CD4-positive, alpha-beta memory T cell (primary cell): ENCODE results near the gene ATP5PB. TPM values are rescaled to one million over a fixed set of nuclear protein-coding genes. Genes with fewer than 3 reads are reported as not detected.
A peak's percentile ranks its signal among the peaks of the same experiment; 100 is the strongest.

ENCODE experiments used
- CTCF ChIA-PET: fragments of 350-600 bp; sonication (Branson Sonifier 250); formaldehyde crosslinking; loops from one replicate; lab custom pipeline; 2021; ENCODE audit warnings: inconsistent platforms; ENCODE audit not compliant: partially characterized antibody; lab: Charles Lee
- POLR2A ChIA-PET: fragments of 350-600 bp; sonication (Branson Sonifier 250); formaldehyde crosslinking; loops from one replicate; lab custom pipeline; 2021; ENCODE audit not compliant: partially characterized antibody; lab: Charles Lee
- DNase-seq, 5 donors: peaks; one replicate each; pipeline versions ENCODE4 v3.0.0 to v3.0.0-alpha.2; 2020 to 2022; ENCODE audit warnings: mixed read lengths in 1 of 5
- H3K27ac ChIP-seq: one replicate; pipeline ENCODE4 v1.7.0; 2013; ENCODE audit warnings: low read depth, low read length
- H3K27me3 ChIP-seq: 2 replicates; pipeline ENCODE4 v1.7.0; 2013; ENCODE audit warnings: mild to moderate bottlenecking, low read length, moderate library complexity; ENCODE audit not compliant: insufficient read depth
- H3K36me3 ChIP-seq: 2 replicates; pipeline ENCODE4 v1.7.0; 2013; ENCODE audit warnings: mild to moderate bottlenecking, low read length, moderate library complexity; ENCODE audit not compliant: insufficient read depth
- H3K4me1 ChIP-seq: 2 replicates; pipeline ENCODE4 v1.7.0; 2013; ENCODE audit warnings: mild to moderate bottlenecking, low read length, moderate library complexity; ENCODE audit not compliant: insufficient read depth
- H3K4me3 ChIP-seq, 2 donors: one replicate each; pipeline ENCODE4 v1.7.0; 2013; ENCODE audit warnings: low read length in 2 of 2, mild to moderate bottlenecking in 1 of 2
- H3K9me3 ChIP-seq, 2 donors: one replicate each; pipeline ENCODE4 v1.7.0; 2013; ENCODE audit warnings: low read length in 2 of 2, control low read depth in 1 of 2; ENCODE audit not compliant: control insufficient read depth in 1 of 2
- H3K27ac Mint-ChIP-seq, 7 donors: one replicate each; pipeline ENCODE4 v1.8.0; 2020 to 2021; ENCODE audit warnings: mixed read lengths in 7 of 7, mild to moderate bottlenecking in 6 of 7, inconsistent platforms in 3 of 7, moderate library complexity in 3 of 7
- H3K27me3 Mint-ChIP-seq, 2 donors: one replicate each; pipeline ENCODE4 v1.8.0; 2020 to 2021; ENCODE audit warnings: mixed read lengths in 2 of 2
- H3K36me3 Mint-ChIP-seq, 2 donors: one replicate each; pipeline ENCODE4 v1.8.0; 2020 to 2021; ENCODE audit warnings: mixed read lengths in 2 of 2, inconsistent platforms in 1 of 2, mild to moderate bottlenecking in 1 of 2
- H3K4me1 Mint-ChIP-seq, 4 donors: one replicate each; pipeline ENCODE4 v1.8.0; 2020 to 2021; ENCODE audit warnings: mixed read lengths in 4 of 4, mild to moderate bottlenecking in 1 of 4
- H3K4me3 Mint-ChIP-seq, 8 donors: one replicate each; pipeline ENCODE4 v1.8.0; 2020 to 2021; ENCODE audit warnings: mixed read lengths in 8 of 8, mild to moderate bottlenecking in 7 of 8, moderate library complexity in 6 of 8, inconsistent platforms in 3 of 8
- H3K9me3 Mint-ChIP-seq, 8 donors: one replicate each; pipeline ENCODE4 v1.8.0; 2020 to 2021; ENCODE audit warnings: mixed read lengths in 8 of 8, mild to moderate bottlenecking in 5 of 8, inconsistent platforms in 3 of 8, moderate library complexity in 1 of 8
- intact Hi-C: fragments of 100-400 bp; cut with micrococcal nuclease; formaldehyde crosslinking; loops from one replicate; pipeline ENCODE4 v1.15.1; 2023
- polyA plus RNA-seq, 2 donors: library from polyadenylated mRNA; unstranded; fragments of 300-500 nt; fragmentation: Illumina TruSeq; gene quantifications; one replicate each; pipeline ENCODE4 v1.2.3, GENCODE V29; 2021
- total RNA-seq, 2 experiments: library from RNA; stranded (reverse); gene quantifications; one replicate each; pipeline ENCODE4 v1.2.3, GENCODE V29; 2021

Gene ATP5PB, protein sequence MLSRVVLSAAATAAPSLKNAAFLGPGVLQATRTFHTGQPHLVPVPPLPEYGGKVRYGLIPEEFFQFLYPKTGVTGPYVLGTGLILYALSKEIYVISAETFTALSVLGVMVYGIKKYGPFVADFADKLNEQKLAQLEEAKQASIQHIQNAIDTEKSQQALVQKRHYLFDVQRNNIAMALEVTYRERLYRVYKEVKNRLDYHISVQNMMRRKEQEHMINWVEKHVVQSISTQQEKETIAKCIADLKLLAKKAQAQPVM
- 100 to 1,000 TPM; 103 to 112 TPM for total RNA-seq
- polyA plus RNA-seq, result 100 to 1,000 TPM; 487 to 655 TPM

DNA sequence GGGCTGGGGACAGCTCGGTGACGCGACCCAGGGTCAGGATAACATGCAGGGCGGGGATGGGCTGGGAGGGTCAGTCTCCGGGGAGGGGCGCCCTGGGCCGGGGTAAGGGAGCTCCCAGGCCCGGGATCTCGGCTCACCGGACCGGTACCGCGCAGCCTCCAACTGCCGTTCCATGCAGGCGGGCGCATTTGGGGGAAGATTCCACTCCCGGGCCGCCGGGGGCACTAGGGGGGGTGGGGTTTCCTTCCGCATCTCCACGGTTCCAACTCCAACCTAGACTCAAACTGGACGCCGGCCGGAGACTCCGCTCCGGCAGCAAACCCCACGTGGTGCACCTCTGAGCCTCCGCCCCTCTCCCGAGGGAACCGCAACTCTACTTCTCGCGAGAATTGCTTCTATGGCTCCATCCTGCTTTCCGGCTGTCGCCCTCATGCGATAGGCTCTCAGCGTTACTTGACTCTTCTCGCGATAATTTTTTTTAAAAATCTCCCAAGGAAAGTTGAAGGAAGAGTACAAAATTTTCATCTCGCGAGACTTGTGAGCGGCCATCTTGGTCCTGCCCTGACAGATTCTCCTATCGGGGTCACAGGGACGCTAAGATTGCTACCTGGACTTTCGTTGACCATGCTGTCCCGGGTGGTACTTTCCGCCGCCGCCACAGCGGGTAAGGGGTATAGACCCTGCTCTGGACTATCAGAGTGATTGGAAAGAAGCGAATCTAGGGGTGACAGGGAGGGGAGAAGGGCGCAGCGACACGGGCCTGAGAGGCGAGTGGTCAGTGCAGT, at the start of gene ATP5PB, which contains the start of gene WDR77:
ATP5PB (plus strand) TSS at position 547 of the 785 bp plus-strand sequence; CDS start at position 625, 78 bp downstream.
WDR77 (minus strand) TSS at position 339 of the 785 bp plus-strand sequence; CDS start at position 252, 87 bp downstream.
- Mint-ChIP-seq H3K4me1 (peaks cover 57 to 87% (median 71%) of the 10 kb centered on the region in 4 donors), H3K9me3 (no peaks in the 10 kb centered on the region), H3K27me3 (no peaks in the 10 kb centered on the region), H3K27ac (peak within 1 kb of the TSS; percentile 94 to 100 (median 99)), H3K36me3 (peaks cover 34 to 78% of the 10 kb centered on the region in 2 donors), H3K4me3 (peak within 1 kb of the TSS; percentile 98 to 100 (median 99))
- H3K4me1 ChIP-seq, result peaks cover 77% of the 10 kb centered on the region
- intact Hi-C loops, result loop anchor here (1.0 to 2.0 kb wide), 4 partner anchors 22 to 306 kb away; partner anchors contain the start of genes DDX20 and RAP1A
- H3K4me3 ChIP-seq, result peak within 1 kb of the TSS; percentile 78 to 96
- POLR2A ChIA-PET, result interaction anchor here (0.7 to 8.1 kb wide), 21 partner anchors 8 to 306 kb away, joined by 3 to 164 read pairs (median 5); partner anchors contain the start of genes C1orf162 and RAP1A
- H3K36me3 ChIP-seq, result peaks cover 41% of the 10 kb centered on the region
- no peaks in the 10 kb centered on the region for H3K27me3 ChIP-seq
- peak within 1 kb of the TSS; percentile 91 for H3K27ac ChIP-seq
- H3K9me3 ChIP-seq, result no peaks in the 10 kb centered on the region
- CTCF ChIA-PET, result interaction anchor here (0.7 to 5.5 kb wide), 11 partner anchors 9 to 317 kb away, joined by 3 to 44 read pairs (median 4); partner anchors contain the start of gene C1orf162
- peak; percentile 94 to 97 (median 96) for DNase-seq

DNA sequence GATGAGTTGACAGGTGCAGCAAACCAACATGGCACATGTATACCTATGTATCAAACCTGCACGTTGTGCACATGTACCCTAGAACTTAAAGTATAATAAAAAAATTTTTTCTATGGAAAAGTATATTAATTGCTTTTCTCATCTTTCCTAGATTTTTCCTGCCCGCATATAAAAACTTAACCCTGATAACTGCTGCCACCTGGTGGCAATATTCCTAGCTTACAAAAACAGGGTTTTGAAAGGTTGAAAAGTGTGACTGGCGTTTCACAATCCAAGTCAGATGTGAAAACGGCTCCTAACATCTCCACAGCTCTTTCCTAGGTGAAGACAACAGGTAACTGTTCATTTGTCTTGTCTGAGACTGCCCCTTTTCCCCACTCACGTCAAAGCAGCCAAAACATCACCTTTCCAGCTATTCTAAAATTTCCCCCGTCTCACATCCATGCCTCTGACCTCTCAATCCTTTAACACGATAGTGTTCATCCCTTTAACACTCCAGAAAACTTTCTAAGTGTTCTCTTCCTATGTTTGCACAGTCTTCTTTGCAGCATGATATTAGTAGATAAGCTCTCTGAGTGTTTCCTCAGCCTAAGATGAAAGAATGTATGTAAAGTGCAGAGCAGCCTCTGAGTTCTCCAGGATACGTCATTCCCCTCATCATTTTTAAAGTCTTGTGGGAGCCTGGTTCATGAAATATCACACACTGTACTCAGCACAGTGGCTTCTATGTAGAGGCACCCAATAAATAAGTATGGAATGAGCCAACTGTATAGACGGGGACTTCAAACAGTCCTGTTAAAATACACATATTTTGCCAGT, 49.3 kb upstream of the ATP5PB start:
- peak overlapping the region in 1 of 8 donors; percentile 18 for H3K4me3 Mint-ChIP-seq
- H3K4me3 ChIP-seq, result no peak overlapping the region
- DNase-seq, result peak in 4 of 5 donors; percentile 27 to 39 (median 33)
- H3K9me3 Mint-ChIP-seq, result peaks cover 0 to 7% (median 2%) of the 10 kb centered on the region in 8 donors
- ChIA-PET POLR2A (interaction anchor here (1.0 to 3.3 kb wide), 9 partner anchors 54 to 201 kb away, joined by 3 to 25 read pairs (median 4); no protein-coding TSS in a partner anchor), CTCF (interaction anchor here (0.7 to 6.7 kb wide), 38 partner anchors 8 to 634 kb away, joined by 3 to 89 read pairs (median 4); partner anchors contain the start of genes CHI3L2 and DENND2D)
- H3K27me3 Mint-ChIP-seq, result no peaks in the 10 kb centered on the region
- H3K4me1 Mint-ChIP-seq, result peaks cover 7 to 18% (median 13%) of the 10 kb centered on the region in 4 donors
- intact Hi-C loops, result loop anchor here (1.0 kb wide), 4 partner anchors 66 to 370 kb away; no protein-coding TSS in a partner anchor
- no peak overlapping the region for H3K27ac ChIP-seq
- H3K27ac Mint-ChIP-seq, result peak overlapping the region in 4 of 7 donors; percentile 18 to 55 (median 34)
- peaks cover 6% of the 10 kb centered on the region for H3K4me1 ChIP-seq
- no peaks in the 10 kb centered on the region for H3K36me3 Mint-ChIP-seq
- H3K9me3 ChIP-seq, result no peaks in the 10 kb centered on the region
- H3K27me3 ChIP-seq, result no peaks in the 10 kb centered on the region
- H3K36me3 ChIP-seq, result no peaks in the 10 kb centered on the region

DNA sequence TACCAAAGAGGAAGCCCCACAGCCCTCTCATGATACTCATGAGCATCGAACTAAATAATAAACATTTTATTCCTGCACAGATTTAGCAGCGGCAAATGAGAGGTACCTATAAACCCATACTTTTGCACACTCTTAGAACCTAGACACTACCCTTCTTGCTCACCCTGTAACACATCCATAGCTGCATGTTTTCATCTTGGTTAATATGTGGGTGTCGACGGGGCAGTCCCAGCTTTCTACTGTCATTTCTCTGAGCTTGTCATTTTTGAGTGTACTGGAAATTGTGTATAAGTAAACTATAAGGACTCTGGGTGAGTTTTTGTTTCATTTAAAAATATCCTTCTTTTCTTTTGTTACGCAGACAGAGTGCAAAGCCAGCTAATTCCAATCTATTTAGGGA, 47.2 kb upstream of the ATP5PB start:
- no peak overlapping the region for H3K27ac ChIP-seq
- Mint-ChIP-seq H3K9me3 (peaks cover 0 to 7% (median 2%) of the 10 kb centered on the region in 8 donors), H3K4me1 (peaks cover 23 to 38% (median 32%) of the 10 kb centered on the region in 4 donors), H3K4me3 (peak overlapping the region in 1 of 8 donors; percentile 32), H3K36me3 (no peaks in the 10 kb centered on the region), H3K27me3 (no peaks in the 10 kb centered on the region), H3K27ac (peak overlapping the region in 1 of 7 donors; percentile 77)
- peaks cover 26% of the 10 kb centered on the region for H3K4me1 ChIP-seq
- intact Hi-C loops, result no loop called here
- no peaks in the 10 kb centered on the region for H3K36me3 ChIP-seq
- H3K9me3 ChIP-seq, result no peaks in the 10 kb centered on the region
- POLR2A ChIA-PET, result interaction anchor here (1.0 to 3.3 kb wide), 3 partner anchors 180 to 211 kb away, joined by 3 to 25 read pairs (median 4); no protein-coding TSS in a partner anchor
- CTCF ChIA-PET, result interaction anchor here (0.7 to 6.7 kb wide), 12 partner anchors 12 to 371 kb away, joined by 3 to 89 read pairs (median 14); partner anchors contain the start of genes CHI3L2 and DENND2D
- no peak overlapping the region for H3K4me3 ChIP-seq
- DNase-seq, result no peak
- no peaks in the 10 kb centered on the region for H3K27me3 ChIP-seq

DNA sequence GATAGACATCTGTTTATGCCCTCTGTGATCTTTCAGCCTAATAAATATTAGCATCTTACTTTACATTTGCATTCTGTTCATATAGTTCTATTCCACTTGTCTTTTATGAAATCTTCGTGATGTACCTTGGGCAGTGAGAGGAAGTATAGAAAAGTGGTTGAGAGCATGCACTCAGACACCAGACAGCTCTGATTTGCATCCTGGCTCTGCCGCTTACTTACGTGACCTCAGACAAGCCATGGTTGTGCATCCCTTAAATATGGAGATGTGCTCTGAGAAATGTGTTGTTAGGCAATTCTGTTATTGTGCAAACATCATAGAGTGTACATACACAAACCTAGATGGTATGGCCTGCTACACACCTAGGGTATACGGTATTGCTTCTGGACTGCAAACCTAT, 44.7 kb upstream of the ATP5PB start:
- Mint-ChIP-seq H3K36me3 (no peaks in the 10 kb centered on the region), H3K9me3 (no peaks in the 10 kb centered on the region), H3K4me1 (peaks cover 28 to 38% (median 35%) of the 10 kb centered on the region in 4 donors), H3K4me3 (no peak overlapping the region), H3K27me3 (no peaks in the 10 kb centered on the region), H3K27ac (no peak overlapping the region)
- intact Hi-C loops, result no loop called here
- H3K9me3 ChIP-seq, result no peaks in the 10 kb centered on the region
- H3K36me3 ChIP-seq, result no peaks in the 10 kb centered on the region
- H3K27me3 ChIP-seq, result no peaks in the 10 kb centered on the region
- peaks cover 33% of the 10 kb centered on the region for H3K4me1 ChIP-seq
- no peak for DNase-seq
- no peak overlapping the region for H3K27ac ChIP-seq
- H3K4me3 ChIP-seq, result no peak overlapping the region
- ChIA-PET CTCF (interaction anchor here (0.8 to 6.7 kb wide), 4 partner anchors 180 to 374 kb away, joined by 3 to 89 read pairs (median 35); partner anchors contain the start of genes CHI3L2 and DENND2D), POLR2A (no interaction called here)

DNA sequence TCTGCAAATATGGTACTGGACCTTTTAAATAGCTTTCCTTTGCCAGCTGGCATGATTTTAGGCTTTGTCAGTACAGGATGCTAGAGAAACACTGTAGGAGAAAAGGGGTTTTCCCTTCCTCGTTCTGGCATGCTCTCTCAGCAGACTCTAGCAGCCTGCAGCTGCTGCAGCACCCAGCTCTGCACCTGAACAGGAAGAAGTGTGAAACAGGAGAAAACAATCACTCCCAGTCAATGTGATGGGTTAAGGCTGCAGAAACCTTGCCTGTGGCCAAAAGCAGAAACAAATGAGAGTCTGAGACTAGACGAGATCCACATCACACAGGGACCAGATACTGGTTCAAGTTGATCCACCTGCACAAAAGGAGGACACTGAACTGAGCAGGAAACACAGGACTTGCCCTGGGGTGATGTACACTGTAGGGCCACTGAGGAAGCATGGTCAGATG, 42.9 kb upstream of the ATP5PB start:
- ChIA-PET CTCF (interaction anchor here (1.0 to 2.3 kb wide), 9 partner anchors 9 to 267 kb away, joined by 3 to 8 read pairs (median 4); partner anchors contain the start of genes CEPT1 and DRAM2), POLR2A (interaction anchor here (0.7 to 1.5 kb wide), 10 partner anchors 13 to 207 kb away, joined by 3 to 8 read pairs (median 4); no protein-coding TSS in a partner anchor)
- no peaks in the 10 kb centered on the region for H3K27me3 Mint-ChIP-seq
- Histone ChIP-seq H3K27ac (no peak overlapping the region), H3K27me3 (no peaks in the 10 kb centered on the region), H3K36me3 (no peaks in the 10 kb centered on the region), H3K4me3 (no peak overlapping the region), H3K9me3 (no peaks in the 10 kb centered on the region), H3K4me1 (peaks cover 33% of the 10 kb centered on the region)
- peaks cover 23 to 32% (median 29%) of the 10 kb centered on the region in 4 donors for H3K4me1 Mint-ChIP-seq
- intact Hi-C loops, result loop anchor here (2.0 to 5.0 kb wide), 2 partner anchors 34 to 59 kb away; no protein-coding TSS in a partner anchor
- peak; percentile 53 to 71 (median 61) for DNase-seq
- H3K27ac Mint-ChIP-seq, result peak overlapping the region; percentile 43 to 93 (median 69)
- H3K36me3 Mint-ChIP-seq, result no peaks in the 10 kb centered on the region
- H3K4me3 Mint-ChIP-seq, result peak overlapping the region; percentile 47 to 80 (median 68)
- no peaks in the 10 kb centered on the region for H3K9me3 Mint-ChIP-seq
